ENCODE measurements around the gene SMCR8. TPM values are rescaled to one million over a fixed set of nuclear protein-coding genes. Genes with fewer than 3 reads are reported as not detected.

The SMCR8 gene
- total RNA-seq, 1 experiment from 2014 or later = 28.4 TPM

- no peak overlapping the region for H3K27ac Mint-ChIP-seq (ENCODE audit: unreplicated experiment)
- ChIA-PET POLR2A (no interaction called here), CTCF (no interaction called here)
- H3K9me3 ChIP-seq = no peaks in the 10 kb centered on the region
- intact Hi-C loops (cut with micrococcal nuclease; ENCODE audit: unreplicated experiment) = no loop called here
- H3K4me3 Mint-ChIP-seq (ENCODE audit: unreplicated experiment) = no peak overlapping the region
- BruUV-seq (replicated peaks) = TSS peak; percentile 12
- no peak for DNase-seq
- no peaks in the 10 kb centered on the region for H3K27me3 ChIP-seq (replicated peaks; ENCODE audit: control insufficient read depth, insufficient read depth, low read length)
- H3K4me3 ChIP-seq (ENCODE audit: low read depth, low read length) = no peak overlapping the region
- peaks cover 68% of the 10 kb centered on the region for H3K36me3 Mint-ChIP-seq (ENCODE audit: insufficient read depth, unreplicated experiment)
- H3K4me1 ChIP-seq = no peaks in the 10 kb centered on the region
- no peak for TF ChIP-seq CTCF (IDR thresholded peaks at IDR 0.05; ENCODE audit: insufficient read depth in 1 of 2, low read depth in 1 of 2, low read length in 1 of 2, severe bottlenecking in 1 of 2, unreplicated experiment in 1 of 2)
- H3K36me3 ChIP-seq (ENCODE audit: control insufficient read depth, insufficient read depth, low read length) = peaks cover 2% of the 10 kb centered on the region
- no peaks in the 10 kb centered on the region for H3K27me3 Mint-ChIP-seq (ENCODE audit: insufficient read depth, unreplicated experiment)
- H3K4me1 Mint-ChIP-seq (ENCODE audit: low read depth, unreplicated experiment) = no peaks in the 10 kb centered on the region
- no peaks in the 10 kb centered on the region for H3K9me3 Mint-ChIP-seq (ENCODE audit: unreplicated experiment)
These were observed 38.4 kb downstream of the SMCR8 start for GRCh38 chr17:18353541-18353940.

GRCh38 chr17:18356624-18357023, 41.5 kb downstream of the SMCR8 start:
- Mint-ChIP-seq H3K36me3 (ENCODE audit: insufficient read depth, unreplicated experiment) (peaks cover 75% of the 10 kb centered on the region), H3K27me3 (ENCODE audit: insufficient read depth, unreplicated experiment) (no peaks in the 10 kb centered on the region), H3K27ac (ENCODE audit: unreplicated experiment) (no peak overlapping the region), H3K4me1 (ENCODE audit: low read depth, unreplicated experiment) (no peaks in the 10 kb centered on the region), H3K9me3 (ENCODE audit: unreplicated experiment) (no peaks in the 10 kb centered on the region), H3K4me3 (ENCODE audit: unreplicated experiment) (no peak overlapping the region)
- H3K4me3 ChIP-seq (ENCODE audit: low read depth, low read length) = no peak overlapping the region
- no peak for TF ChIP-seq CTCF (IDR thresholded peaks at IDR 0.05; ENCODE audit: insufficient read depth in 1 of 2, low read depth in 1 of 2, low read length in 1 of 2, severe bottlenecking in 1 of 2, unreplicated experiment in 1 of 2)
- no peaks in the 10 kb centered on the region for H3K9me3 ChIP-seq
- ChIA-PET POLR2A (no interaction called here), CTCF (interaction anchor here (0.8 kb wide), 1 partner anchor 109 kb away, joined by 3 read pairs; no protein-coding TSS in a partner anchor)
- intact Hi-C loops (cut with micrococcal nuclease; ENCODE audit: unreplicated experiment) = no loop called here
- no peaks in the 10 kb centered on the region for H3K27me3 ChIP-seq (replicated peaks; ENCODE audit: control insufficient read depth, insufficient read depth, low read length)
- DNase-seq = no peak
- BruUV-seq (replicated peaks) = no TSS peak
- no peaks in the 10 kb centered on the region for H3K4me1 ChIP-seq
- H3K36me3 ChIP-seq (ENCODE audit: control insufficient read depth, insufficient read depth, low read length) = peaks cover 2% of the 10 kb centered on the region

- Mint-ChIP-seq H3K27ac (ENCODE audit: unreplicated experiment) (no peak overlapping the region), H3K9me3 (ENCODE audit: unreplicated experiment) (no peaks in the 10 kb centered on the region), H3K36me3 (ENCODE audit: insufficient read depth, unreplicated experiment) (peaks cover 46% of the 10 kb centered on the region), H3K27me3 (ENCODE audit: insufficient read depth, unreplicated experiment) (no peaks in the 10 kb centered on the region), H3K4me3 (ENCODE audit: unreplicated experiment) (peak overlapping the region; percentile 24), H3K4me1 (ENCODE audit: low read depth, unreplicated experiment) (peaks cover 7% of the 10 kb centered on the region)
- Histone ChIP-seq H3K27me3 (replicated peaks; ENCODE audit: control insufficient read depth, insufficient read depth, low read length) (no peaks in the 10 kb centered on the region), H3K9me3 (no peaks in the 10 kb centered on the region), H3K4me3 (ENCODE audit: low read depth, low read length) (no peak overlapping the region), H3K36me3 (ENCODE audit: control insufficient read depth, insufficient read depth, low read length) (no peaks in the 10 kb centered on the region; the same call in 1 of the 2 replicates), H3K4me1 (0 out of 2 replicates have a peak, but pooled peaks cover 4% of the 10 kb centered on the region)
- POLR2A ChIA-PET = no interaction called here
- no peak for DNase-seq
- CTCF ChIA-PET = no interaction called here
- BruUV-seq (replicated peaks) = no TSS peak
- no peak for TF ChIP-seq CTCF (IDR thresholded peaks at IDR 0.05; ENCODE audit: insufficient read depth in 1 of 2, low read depth in 1 of 2, low read length in 1 of 2, severe bottlenecking in 1 of 2, unreplicated experiment in 1 of 2)
- intact Hi-C loops (cut with micrococcal nuclease; ENCODE audit: unreplicated experiment) = loop anchor here (5.0 kb wide), 2 partner anchors 178 to 578 kb away; partner anchors contain the start of gene ALKBH5
These were observed 45.4 kb downstream of the SMCR8 start for GRCh38 chr17:18360518-18360917.
